ENCODE results near the gene UPF1.
A peak's percentile ranks its signal among the peaks of the same experiment; 100 is the strongest.

Gene UPF1

DNA sequence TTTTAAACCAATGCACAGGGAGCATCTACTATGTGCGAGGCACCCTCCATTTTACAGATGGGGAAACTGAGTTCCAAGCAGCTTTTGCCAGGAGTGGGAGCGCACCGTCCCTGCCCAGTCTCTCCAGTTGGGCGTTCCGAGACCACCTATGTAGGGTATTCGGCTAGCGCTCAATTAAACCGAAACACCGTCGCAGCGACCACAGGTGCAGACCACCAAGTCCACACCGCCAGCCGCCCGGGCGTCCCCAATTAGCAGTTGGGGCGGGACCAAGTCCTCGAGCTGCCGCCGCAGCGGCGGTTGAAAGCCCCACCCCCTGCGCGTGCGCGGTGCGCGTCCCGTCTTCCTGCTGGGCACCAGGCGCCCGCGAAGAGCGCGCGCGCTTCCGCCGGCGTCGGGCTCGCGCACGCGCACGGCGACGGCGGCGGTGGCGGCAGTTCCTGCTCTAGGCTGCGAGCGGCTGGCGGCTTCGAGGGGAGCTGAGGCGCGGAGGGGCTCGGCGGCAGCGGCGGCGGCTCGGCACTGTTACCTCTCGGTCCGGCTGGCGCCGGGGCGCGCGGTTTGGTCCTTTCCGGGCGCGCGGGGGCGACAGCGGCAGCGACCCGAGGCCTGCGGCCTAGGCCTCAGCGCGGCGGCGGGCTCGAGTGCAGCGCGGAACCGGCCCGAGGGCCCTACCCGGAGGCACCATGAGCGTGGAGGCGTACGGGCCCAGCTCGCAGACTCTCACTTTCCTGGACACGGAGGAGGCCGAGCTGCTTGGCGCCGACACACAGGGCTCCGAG lies at the start of gene UPF1:
Gene UPF1 (plus strand): TSS at position 436 of the 782 bp plus-strand sequence. CDS start 251 bp downstream, at position 687.
- H3K4me3 ChIP-seq (ENCODE audit: control insufficient read depth, low read depth, low read length) = peak within 1 kb of the TSS; percentile 94
- TF ChIP-seq, protein P1, sequence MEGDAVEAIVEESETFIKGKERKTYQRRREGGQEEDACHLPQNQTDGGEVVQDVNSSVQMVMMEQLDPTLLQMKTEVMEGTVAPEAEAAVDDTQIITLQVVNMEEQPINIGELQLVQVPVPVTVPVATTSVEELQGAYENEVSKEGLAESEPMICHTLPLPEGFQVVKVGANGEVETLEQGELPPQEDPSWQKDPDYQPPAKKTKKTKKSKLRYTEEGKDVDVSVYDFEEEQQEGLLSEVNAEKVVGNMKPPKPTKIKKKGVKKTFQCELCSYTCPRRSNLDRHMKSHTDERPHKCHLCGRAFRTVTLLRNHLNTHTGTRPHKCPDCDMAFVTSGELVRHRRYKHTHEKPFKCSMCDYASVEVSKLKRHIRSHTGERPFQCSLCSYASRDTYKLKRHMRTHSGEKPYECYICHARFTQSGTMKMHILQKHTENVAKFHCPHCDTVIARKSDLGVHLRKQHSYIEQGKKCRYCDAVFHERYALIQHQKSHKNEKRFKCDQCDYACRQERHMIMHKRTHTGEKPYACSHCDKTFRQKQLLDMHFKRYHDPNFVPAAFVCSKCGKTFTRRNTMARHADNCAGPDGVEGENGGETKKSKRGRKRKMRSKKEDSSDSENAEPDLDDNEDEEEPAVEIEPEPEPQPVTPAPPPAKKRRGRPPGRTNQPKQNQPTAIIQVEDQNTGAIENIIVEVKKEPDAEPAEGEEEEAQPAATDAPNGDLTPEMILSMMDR (IDR thresholded peaks at IDR 0.05; ENCODE audit: control insufficient read depth, insufficient read depth, low read depth, low read length, missing control alignments) = no peak
- no peak for DNase-seq (ENCODE audit: low read depth)

DNA sequence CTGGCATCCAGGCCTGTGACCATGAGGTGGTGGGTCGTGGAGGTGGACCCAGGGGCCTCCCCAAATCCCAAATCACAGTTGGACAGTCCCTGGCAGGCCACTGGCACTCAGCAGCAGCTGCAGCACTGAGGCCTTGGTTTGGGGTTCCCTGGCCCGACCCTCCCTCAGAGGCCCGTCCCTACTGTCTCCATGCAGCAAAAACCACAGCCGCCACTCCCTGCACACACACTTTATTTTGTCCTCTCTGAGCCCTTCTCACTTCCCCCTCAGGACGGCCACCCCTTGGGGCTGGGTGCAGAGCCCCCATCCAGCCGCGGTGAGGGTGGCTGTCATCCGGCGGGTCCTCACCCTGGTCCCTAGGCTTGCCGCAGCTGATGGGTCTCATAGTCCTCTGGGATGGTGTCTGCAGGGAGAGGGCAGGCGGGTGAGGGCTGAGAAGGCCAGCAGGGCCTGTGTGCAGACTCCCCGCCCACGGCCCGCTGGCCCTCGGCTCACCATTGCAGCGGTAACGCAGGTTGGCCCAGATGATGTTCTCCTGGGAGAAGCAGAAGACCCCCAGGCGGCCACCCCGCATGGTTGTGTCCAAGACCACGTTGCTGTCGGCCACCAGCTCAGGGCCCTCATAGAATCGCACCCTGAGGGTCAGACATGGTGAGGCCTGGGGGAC lies 49.1 kb upstream of the UPF1 start:
- no peak for DNase-seq (ENCODE audit: low read depth)

DNA sequence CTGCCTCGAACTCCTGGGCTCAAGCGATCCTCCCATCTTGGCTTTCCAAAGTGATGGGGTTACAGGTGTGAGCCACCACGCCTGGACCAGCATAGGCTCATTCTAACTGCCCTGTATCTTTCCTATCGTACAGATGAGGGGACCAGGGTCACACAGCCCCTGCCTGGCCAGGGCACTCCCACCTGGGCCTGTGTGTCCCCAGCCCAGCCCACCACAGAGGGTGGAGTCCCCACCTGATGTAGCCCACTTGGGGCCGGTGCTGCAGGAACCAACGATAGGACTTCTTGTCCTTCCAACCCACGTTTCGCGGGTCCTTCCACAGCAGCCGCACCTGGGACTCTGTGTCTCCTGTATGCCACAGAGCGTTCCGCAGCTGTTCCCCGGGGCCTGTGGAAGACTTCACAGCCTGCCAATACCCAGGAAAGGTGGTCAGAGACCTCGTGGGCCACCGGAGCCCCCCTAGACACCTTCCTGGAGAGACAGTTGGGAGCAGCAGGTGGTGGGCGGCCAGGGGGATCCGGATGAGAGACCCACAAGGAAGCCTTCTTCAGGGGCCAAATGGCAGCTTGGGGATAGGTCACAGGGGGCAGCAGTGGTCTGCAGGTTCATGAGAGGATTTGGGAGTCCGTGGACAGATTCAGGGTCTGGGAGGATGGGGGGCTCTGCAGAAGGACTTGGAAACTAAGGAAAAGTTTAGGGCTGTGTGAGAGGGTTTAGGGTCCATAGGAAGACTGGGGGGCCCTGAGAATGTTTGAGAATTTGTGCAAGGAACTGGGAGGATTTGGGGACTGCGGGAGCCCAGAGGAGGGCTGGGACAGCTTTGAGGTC lies 47.6 kb upstream of the UPF1 start:
- H3K4me3 ChIP-seq (ENCODE audit: control insufficient read depth, low read depth, low read length) = no peak overlapping the region
- TF ChIP-seq, protein P1 (IDR thresholded peaks at IDR 0.05; ENCODE audit: control insufficient read depth, insufficient read depth, low read depth, low read length, missing control alignments) = no peak
- DNase-seq (ENCODE audit: low read depth) = no peak

More for the DNA sequence above, 49.1 kb upstream of the UPF1 start:
- TF ChIP-seq, protein P1 (IDR thresholded peaks at IDR 0.05; ENCODE audit: control insufficient read depth, insufficient read depth, low read depth, low read length, missing control alignments) = no peak
- H3K4me3 ChIP-seq (ENCODE audit: control insufficient read depth, low read depth, low read length) = no peak overlapping the region

DNA sequence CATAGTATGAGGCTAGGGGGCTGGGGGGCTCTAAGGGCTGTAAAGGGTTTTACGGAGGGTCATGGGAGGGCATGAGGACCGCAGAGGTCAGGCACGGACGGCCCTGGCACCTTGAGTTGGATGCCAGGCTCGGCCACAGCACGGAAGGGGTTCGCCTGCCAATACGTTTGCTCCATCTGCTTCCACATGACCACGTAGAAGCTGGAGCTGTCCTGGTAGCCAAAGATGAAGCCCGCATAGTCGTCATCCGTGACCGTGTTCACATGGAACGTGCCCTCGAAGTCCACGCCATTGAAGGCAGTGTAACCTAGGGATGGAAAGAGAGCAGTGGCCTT lies 47.0 kb upstream of the UPF1 start:
- DNase-seq (ENCODE audit: low read depth) = no peak
- H3K4me3 ChIP-seq (ENCODE audit: control insufficient read depth, low read depth, low read length) = no peak overlapping the region
- TF ChIP-seq, protein P1 (IDR thresholded peaks at IDR 0.05; ENCODE audit: control insufficient read depth, insufficient read depth, low read depth, low read length, missing control alignments) = no peak

DNA sequence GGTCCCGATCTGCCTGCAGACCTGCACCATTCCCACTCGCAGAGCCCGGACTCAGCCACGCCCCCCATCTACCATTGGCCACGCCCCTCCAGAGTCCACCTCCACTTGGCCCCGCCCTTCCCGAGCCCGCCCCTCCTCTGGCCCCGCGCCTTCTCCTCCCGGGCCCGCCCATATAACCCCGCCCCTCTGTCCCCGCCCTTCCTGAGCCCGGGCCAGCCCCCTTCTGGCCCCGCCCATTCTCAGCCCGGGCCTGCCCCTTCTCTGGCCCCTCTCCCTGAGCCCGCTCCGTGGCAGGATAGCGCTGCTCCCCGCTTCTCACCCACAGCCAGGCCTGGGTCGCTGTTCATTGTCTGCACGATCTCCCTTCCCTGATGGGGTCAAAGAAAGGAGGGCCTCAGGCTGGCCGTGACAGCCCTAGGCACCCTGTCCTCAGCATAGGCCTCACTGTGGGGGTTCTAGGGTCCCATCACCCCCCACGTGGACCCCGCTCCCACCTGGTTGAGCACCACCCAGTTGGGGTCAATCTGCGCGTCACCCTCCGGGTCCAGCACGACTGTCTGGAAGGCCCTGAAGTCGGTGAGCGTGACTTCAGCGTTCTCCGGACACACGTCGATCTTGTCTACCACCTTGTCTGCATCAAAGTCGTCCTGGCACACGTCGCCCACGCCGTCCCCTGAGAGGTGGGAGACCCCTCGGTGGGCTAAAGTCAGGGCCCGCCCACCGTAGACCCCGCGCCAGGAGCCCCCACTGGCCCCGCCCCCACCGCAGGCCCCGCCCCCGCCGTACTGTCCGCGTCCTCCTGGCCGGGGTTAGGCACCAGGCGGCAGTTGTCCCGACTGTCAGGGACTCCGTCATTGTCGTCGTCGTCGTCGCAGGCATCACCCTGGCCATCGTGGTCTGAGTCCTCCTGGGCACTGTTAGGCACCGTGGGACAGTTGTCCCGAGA lies 46.3 kb upstream of the UPF1 start:
- no peak for DNase-seq (ENCODE audit: low read depth)
- TF ChIP-seq, protein P1 (IDR thresholded peaks at IDR 0.05; ENCODE audit: control insufficient read depth, insufficient read depth, low read depth, low read length, missing control alignments) = no peak
- H3K4me3 ChIP-seq (ENCODE audit: control insufficient read depth, low read depth, low read length) = no peak overlapping the region

All from AG09309 (cell line).